ENCODE measurements around the gene CALCOCO2.

GRCh38 chr17:48800626-48801217 lies 30.1 kb upstream of the CALCOCO2 start:
- TF ChIP-seq CTCF (IDR thresholded peaks at IDR 0.05) (no peak), POLR2A (IDR thresholded peaks at IDR 0.05) (no peak)

Data from Peyer's patch (tissue), 4 donors.